Nephron (organoid): ENCODE measurements around the gene STAT5B.
"Not testable (repeated sequence)": the region's sequence is repeated elsewhere in the genome, so short reads cannot be mapped to it uniquely, and the experiment has no call there.

ENCODE experiments used
- H3K27ac Mint-ChIP-seq, 3 experiments: 2 replicates each; pipeline ENCODE4 v1.8.0; 2020; ENCODE audit warnings: mixed read lengths in 3 of 3, mild to moderate bottlenecking in 2 of 3, moderate library complexity in 1 of 3
- H3K27me3 Mint-ChIP-seq: 2 replicates; pipeline ENCODE4 v1.8.0; 2021; ENCODE audit warnings: low read depth, mild to moderate bottlenecking, moderate library complexity, mixed read lengths
- H3K36me3 Mint-ChIP-seq: 2 replicates; pipeline ENCODE4 v1.8.0; 2020; ENCODE audit warnings: low read depth, mixed read lengths
- H3K4me1 Mint-ChIP-seq: 2 replicates; pipeline ENCODE4 v1.8.0; 2020; ENCODE audit warnings: mixed read lengths
- H3K4me3 Mint-ChIP-seq, 3 experiments: 2 replicates each; pipeline ENCODE4 v1.8.0; 2020; ENCODE audit warnings: mild to moderate bottlenecking in 3 of 3, mixed read lengths in 3 of 3, moderate library complexity in 2 of 3
- H3K9me3 Mint-ChIP-seq: 2 replicates; pipeline ENCODE4 v1.8.0; 2020; ENCODE audit warnings: mixed read lengths
- TF ChIP-seq, protein P1 (sequence below), 3 experiments: fragments of 200-600 bp; sonication (generic); IDR thresholded peaks; one replicate each; pipeline ENCODE4 v1.5.0; 2021; ENCODE audit warnings: antibody characterized with exemption in 3 of 3; ENCODE audit not compliant: unreplicated experiment in 3 of 3

Gene STAT5B

DNA sequence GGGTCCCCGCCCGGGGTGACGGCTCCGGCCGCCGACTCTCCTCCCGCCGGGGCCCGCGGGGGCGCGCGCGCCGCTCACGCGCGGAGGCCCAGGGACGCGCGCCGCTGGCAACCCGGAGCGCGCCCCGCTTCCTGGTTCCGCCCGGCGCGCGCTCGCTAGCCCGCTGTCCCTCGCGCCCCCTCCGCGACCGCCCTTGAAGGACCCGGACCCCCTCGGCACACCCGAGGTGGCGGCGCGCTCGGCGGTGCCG lies at the start of gene STAT5B:
STAT5B (minus strand) TSS at position 33 of the 250 bp plus-strand sequence. CDS start 44,264 bp downstream, outside the sequence.
- Mint-ChIP-seq H3K27me3 (no peaks in the 10 kb centered on the region), H3K36me3 (no peaks in the 10 kb centered on the region), H3K4me3 (peak within 1 kb of the TSS; percentile 92 to 94 (median 94)), H3K27ac (peak within 1 kb of the TSS; percentile 87 to 95 (median 94)), H3K9me3 (no peaks in the 10 kb centered on the region), H3K4me1 (peaks cover 34% of the 10 kb centered on the region)
- TF ChIP-seq, protein P1, sequence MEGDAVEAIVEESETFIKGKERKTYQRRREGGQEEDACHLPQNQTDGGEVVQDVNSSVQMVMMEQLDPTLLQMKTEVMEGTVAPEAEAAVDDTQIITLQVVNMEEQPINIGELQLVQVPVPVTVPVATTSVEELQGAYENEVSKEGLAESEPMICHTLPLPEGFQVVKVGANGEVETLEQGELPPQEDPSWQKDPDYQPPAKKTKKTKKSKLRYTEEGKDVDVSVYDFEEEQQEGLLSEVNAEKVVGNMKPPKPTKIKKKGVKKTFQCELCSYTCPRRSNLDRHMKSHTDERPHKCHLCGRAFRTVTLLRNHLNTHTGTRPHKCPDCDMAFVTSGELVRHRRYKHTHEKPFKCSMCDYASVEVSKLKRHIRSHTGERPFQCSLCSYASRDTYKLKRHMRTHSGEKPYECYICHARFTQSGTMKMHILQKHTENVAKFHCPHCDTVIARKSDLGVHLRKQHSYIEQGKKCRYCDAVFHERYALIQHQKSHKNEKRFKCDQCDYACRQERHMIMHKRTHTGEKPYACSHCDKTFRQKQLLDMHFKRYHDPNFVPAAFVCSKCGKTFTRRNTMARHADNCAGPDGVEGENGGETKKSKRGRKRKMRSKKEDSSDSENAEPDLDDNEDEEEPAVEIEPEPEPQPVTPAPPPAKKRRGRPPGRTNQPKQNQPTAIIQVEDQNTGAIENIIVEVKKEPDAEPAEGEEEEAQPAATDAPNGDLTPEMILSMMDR (IDR thresholded peaks at IDR 0.05; ENCODE audit: unreplicated experiment in 3 of 3) = no peak

DNA sequence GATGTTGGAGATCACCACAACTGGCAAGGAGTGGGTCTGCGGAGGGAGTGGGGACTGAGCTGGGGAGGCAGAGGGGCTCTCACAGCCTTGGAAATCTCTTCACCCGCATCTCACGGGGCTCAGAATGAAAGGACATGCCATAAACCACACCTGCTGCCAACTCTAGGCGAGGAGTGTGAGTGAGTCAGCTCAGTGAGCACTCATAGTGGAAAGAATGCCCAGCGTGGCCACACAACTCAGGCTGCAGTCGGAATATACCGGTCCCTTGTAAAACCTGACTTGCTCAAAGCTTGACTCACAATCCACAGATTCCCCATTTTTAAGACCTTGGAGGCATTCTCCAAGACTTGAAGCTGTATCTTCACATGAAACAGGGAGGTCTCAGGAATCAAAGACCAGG lies 48.8 kb upstream of the STAT5B start:
- Mint-ChIP-seq H3K27ac (no peak overlapping the region), H3K4me3 (no peak overlapping the region), H3K9me3 (no peaks in the 10 kb centered on the region), H3K27me3 (no peaks in the 10 kb centered on the region), H3K36me3 (peaks cover 64% of the 10 kb centered on the region), H3K4me1 (peaks cover 20% of the 10 kb centered on the region)
- TF ChIP-seq, protein P1 (IDR thresholded peaks at IDR 0.05; ENCODE audit: unreplicated experiment in 3 of 3) = no peak

DNA sequence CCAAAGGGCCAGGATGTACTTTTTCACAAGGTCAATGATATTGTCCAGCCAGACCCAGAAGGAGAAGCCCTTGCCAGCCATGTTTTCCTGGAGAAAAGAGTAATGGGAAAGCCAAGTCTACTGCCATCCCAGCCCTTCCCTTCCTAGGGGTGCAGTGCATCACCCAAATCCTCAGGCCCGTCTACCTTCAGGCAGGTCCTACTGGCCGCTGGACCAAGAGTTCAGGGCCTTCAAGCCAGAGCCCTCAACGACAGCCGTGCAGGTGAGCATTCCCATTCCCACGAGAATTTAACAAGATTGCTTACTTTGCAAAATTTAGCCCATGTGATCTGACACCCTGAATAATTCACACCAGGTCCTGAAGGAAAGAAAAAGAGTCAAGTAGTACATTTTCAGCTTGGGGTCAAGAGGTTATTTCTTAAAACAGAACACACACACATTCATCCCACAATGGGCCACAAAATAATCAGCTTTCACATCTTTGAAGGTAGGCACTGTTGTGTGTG lies 47.1 kb upstream of the STAT5B start:
- Mint-ChIP-seq H3K27me3 (no peaks in the 10 kb centered on the region), H3K36me3 (peaks cover 58% of the 10 kb centered on the region), H3K4me1 (peaks cover 4% of the 10 kb centered on the region), H3K27ac (no peak overlapping the region), H3K9me3 (no peaks in the 10 kb centered on the region), H3K4me3 (no peak overlapping the region)
- TF ChIP-seq, protein P1 (IDR thresholded peaks at IDR 0.05; ENCODE audit: unreplicated experiment in 3 of 3) = no peak

DNA sequence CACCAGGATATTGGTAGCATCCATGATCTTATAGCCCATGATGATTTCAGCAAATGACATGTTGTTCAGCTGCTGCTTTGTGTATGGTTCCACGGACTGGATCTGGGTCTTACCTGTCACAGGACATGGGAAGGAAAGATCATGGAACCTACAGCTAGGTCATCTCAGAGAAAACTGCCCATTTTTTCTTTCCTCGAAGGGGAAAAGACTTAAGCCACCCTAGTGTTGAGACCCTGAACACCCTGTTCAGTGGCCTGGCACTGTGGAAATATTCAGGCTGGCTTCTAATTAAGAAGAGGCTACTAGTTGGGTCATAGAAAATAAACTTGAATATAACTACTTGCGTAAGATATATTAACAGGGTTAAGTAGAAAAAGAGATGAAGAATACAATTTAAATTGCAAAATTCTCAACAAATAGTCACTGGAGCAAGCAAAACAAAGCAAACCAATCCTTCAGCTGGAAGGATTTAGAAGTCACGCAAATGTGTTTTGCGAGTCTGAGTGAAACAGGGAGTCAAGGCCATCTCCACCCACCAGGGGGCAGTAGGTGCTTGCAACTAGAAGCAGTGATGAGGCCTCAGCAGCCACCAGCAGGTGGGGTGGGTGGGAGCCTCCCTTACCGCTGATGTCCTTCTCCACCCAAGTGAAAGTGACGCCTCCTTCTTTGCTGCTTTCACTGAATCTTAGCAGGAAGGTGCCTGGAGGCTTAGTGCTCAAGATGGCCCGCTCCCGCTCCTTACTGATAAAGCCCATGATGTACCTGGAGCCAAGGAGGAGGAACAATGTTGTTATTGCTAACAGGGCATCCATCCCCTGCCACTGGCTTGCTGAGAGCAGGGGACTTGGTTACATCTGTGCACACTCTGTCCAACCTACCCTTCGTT lies 46.4 kb upstream of the STAT5B start:
- Mint-ChIP-seq H3K27ac (no peak overlapping the region), H3K36me3 (peaks cover 58% of the 10 kb centered on the region), H3K27me3 (no peaks in the 10 kb centered on the region), H3K9me3 (no peaks in the 10 kb centered on the region), H3K4me1 (peaks cover 4% of the 10 kb centered on the region), H3K4me3 (no peak overlapping the region)
- TF ChIP-seq, protein P1 (IDR thresholded peaks at IDR 0.05; ENCODE audit: unreplicated experiment in 3 of 3) = peak; percentile 100

DNA sequence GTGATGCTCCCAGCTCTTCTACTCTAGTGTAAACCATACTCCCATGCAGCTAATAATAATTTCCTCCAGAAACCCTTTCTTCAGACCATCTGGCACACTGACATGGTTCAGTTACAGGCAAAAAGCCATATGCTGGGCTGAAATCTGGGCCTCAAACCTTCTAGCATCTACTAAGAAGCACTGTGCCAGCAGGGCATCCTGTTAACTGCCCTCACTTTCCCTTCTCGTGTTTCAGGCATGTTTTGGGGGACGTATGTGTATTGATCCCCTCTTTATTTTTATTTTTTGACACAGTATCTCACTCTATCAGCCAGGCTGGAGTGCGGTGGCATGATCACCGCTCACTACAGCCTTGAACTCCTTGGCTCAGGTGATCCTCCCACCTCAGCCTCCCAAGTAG lies 45.4 kb upstream of the STAT5B start:
- Mint-ChIP-seq H3K4me3 (no peak overlapping the region), H3K27me3 (no peaks in the 10 kb centered on the region), H3K36me3 (peaks cover 60% of the 10 kb centered on the region), H3K4me1 (peaks cover 4% of the 10 kb centered on the region), H3K27ac (no peak overlapping the region), H3K9me3 (no peaks in the 10 kb centered on the region)
- TF ChIP-seq, protein P1 (IDR thresholded peaks at IDR 0.05; ENCODE audit: unreplicated experiment in 3 of 3) = no peak

DNA sequence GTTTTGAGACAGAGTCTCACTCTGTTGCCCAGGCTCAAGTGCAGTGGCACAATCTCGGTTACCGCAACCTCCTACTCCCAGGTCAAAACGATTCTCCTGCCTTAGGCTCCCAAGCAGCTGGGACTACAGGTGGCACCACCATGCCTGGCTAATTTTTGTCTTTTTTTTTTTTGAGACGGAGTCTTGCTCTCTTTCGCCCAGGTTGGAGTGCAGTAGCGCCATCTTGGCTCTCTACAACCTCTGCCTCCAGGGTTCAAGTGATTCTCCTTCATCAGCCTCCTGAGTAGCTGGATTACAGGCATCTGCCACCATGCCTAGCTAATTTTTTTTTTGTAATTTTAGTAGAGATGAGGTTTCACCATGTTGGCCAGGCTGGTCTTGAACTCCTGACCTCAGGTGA lies 41.8 kb upstream of the STAT5B start:
- H3K4me3 Mint-ChIP-seq, H3K9me3 Mint-ChIP-seq, H3K27ac Mint-ChIP-seq, H3K4me1 Mint-ChIP-seq, H3K27me3 Mint-ChIP-seq: not testable (repeated sequence)
- peaks cover 53% of the 10 kb centered on the region for H3K36me3 Mint-ChIP-seq
